ENCODE results near the gene WWP2.
A peak's percentile ranks its signal among the peaks of the same experiment; 100 is the strongest.
"Not testable (repeated sequence)": the region's sequence is repeated elsewhere in the genome, so short reads cannot be mapped to it uniquely, and the experiment has no call there.

The WWP2 gene

DNA sequence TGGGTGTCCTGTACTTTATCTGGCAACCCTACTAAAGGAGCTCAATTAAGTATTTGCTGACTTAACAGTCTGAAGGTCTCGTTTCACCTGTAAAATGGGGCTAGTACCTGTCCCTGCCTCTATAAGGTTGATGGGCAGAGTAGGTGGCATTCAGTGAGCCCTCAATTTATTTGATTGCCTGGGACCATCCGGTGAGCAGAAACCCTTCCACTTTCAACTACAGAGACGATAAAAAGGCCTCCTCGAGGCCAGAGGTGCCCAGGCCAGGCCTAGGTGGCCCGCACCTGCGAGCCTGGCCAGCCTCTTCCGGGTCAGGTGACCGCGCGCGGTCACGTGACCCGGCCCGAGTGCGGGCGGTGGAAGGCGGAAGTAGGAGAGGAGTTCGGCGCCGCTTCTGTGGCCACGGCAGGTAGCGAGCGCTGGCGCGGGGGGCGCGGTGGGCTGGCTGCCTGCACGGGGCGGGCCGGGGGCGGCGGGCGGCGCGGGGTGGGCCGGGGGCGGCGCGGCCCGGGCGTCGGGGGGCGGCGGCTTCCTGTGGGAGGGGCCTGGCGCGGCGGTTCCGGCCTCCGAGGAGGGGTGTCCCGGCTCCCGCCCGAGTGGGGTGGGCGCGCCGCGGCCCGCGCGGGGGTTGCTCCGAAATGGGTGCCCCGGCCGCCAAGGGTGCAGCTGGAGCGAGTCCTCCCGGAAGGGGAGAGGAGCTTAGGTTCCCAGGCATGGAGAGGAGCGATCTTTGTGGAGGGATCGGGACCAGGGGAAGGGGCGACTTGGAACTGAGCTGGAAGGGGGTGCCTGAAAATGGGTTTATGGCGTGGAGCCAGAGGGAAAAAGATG, at the start of gene WWP2:
Gene WWP2, plus strand, starts transcription at position 350 of the 831 bp plus-strand sequence. CDS start 24,679 bp downstream, outside the sequence.
- DNase-seq = peak; percentile 88

DNA sequence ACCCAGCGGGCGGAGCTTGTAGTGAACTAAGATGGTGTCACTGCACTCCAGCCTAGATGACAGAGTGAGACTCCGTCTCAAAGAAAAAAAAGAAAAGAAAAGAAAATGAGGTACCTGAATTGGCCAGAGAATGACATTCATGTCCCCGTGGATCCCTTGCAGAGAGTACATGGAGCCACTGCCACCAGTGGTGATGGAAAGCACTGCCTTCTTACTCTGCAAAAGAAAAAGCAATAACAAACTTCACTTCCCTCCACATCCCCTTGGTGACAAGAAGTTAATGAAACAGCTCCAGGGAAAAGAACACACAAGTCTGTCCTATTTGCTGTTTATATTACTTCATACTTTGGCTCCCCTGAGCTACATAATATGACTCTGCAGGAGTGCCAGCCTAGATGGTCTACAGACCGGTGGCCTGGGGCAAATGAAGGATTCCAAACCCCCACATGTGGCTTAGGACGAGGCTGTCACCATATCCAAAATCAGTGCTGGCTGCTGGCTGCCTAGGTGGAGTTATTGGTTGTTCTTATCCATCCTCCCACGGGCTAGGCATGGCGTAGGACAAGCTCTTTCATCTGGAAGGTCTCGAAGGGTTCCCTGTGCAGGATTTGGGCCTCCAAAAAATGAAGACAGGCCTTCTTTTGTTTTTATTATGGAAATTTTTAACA, 49.1 kb upstream of the WWP2 start:
- no peak for DNase-seq

GRCh38 chr16:69717066-69717465, 45.1 kb upstream of the WWP2 start:
- no peak for DNase-seq

DNA sequence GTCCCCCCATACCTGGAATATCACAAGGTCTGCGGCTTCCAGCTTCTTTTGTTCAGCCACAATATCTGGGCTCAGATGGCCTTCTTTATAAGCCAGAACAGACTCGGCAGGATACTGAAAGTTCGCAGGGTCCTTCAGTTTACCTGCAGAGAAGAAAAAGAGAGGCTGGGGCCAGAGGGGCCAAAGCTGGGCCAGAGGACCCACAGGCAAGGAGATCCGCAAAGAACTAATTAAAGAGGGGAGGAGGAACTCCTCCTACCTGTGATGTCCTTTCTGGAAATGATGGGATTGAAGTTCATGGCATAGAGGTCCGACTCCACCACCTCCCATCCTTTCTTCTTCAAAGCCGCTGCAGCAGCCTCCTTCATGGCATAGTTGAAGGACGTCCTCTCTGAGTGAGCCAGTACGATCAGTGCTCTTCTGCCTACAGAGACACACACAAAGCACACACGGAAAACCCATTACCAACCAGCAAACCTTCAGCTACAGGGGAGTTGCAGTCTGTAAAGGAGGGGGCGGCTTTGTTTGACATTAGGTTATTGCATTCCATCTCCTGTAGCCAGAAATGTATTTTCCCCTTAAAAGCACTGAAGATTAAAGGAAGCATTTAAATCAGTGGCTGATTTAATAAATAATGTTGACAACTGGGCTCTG, 43.9 kb upstream of the WWP2 start:
- DNase-seq = no peak

DNA sequence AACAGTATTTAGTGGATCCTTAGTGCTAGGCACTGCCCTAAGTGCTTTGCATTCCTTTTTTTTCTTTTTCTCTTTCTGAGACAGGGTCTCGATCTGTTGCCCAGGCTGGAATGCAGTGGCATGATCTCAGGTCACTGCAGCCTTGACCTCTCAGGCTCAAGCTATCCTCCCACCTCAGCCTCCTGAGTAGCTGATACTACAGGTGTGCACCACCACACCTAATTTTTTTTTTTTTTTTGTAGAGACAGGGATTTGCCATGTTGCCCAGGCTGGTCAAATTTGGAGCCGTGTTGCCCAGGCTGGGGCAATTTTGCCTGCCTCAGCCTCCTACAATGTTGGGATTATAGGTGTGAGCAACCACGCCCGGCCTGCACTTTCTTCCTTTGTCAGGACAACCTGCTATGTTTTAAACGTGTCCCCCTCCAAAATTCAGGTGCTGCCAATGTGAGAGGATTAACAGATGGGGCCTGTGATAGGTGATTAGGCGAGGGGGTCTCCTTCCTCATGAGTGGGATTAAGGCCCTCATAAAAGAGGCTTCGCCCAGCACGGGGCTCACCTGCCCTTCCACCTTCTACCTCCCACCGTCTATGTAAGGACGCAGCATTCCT, 41.2 kb upstream of the WWP2 start:
- no peak for DNase-seq

DNA sequence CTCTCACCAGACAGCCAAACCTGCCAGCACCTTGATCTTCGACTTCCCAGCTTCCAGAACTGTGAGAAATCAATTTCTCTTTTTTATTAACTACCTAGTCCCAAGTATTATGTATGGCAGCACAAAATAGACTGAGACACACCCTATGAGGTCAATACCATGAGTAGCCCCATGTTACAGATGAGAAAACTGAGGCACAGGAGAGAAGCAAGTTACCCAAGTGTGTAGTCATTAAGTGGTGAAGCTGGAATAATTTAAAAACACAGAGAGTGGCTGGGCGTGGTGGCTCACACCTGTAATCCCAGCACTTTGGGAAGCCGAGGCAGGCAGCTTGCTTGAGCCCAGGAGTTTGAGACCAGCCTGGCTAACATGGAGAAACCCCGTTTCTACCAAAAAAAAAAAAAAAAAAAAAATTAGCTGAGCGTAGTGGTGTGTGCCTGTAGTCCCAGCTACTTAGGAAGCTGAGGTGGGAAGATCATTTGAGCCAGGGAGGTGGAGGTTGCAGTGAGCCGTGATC, 40.6 kb upstream of the WWP2 start:
- no peak for DNase-seq

DNA sequence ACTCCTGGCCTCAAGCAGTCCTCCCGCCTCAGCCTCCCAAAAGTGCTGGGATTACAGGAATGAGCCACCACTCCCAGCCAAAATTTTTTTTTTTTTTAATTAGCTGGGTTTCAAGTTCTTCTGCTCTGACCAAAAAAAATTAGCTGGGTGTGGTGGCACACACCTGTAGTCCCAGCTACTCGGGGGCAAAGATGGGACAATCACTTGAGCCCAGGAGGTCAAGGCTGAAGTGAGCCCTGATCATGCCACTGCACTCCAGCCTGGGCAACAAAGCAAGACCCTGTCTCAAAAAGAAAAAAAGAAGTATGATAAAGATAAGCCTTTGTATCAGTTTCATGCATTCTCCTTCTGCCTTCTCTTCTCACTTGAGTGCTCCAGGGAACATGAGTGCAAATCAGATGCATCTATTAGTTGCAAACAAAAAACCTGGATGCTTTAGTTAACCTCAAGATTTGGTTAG, 37.7 kb upstream of the WWP2 start:
- no peak for DNase-seq

DNA sequence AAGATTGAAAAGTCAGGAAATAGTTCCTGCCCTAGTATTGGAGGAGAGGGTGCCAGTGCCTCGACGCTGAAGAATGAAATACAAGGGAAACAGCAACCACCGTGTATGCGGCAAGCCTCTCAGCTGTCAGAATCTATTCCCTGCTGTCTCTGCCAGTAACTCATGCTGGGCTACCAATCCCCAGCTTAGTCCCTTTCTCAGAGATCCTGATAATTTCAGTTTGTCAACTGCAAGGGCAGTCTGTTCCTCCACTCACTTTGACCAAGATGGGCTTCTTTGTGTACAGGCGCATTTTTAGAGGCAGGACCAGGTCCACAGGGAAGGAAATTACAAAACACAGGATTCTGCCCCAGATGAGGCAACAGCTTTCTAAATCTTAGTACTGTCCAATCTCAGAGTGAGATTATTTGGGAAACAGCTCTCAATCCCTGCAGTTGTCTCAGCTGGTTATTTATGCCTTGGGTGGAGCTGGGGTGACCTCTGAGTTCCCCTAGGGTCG, 37.1 kb upstream of the WWP2 start:
- DNase-seq = no peak

- DNase-seq = no peak
These were observed 36.4 kb upstream of the WWP2 start for GRCh38 chr16:69725480-69726312.

GRCh38 chr16:69726313-69727060, 35.6 kb upstream of the WWP2 start, which contains the start of gene NQO1:
NQO1 (minus strand) TSS chr16:69726560; CDS start chr16:69726439, 121 bp downstream.
- DNase-seq = peak; percentile 94

DNA sequence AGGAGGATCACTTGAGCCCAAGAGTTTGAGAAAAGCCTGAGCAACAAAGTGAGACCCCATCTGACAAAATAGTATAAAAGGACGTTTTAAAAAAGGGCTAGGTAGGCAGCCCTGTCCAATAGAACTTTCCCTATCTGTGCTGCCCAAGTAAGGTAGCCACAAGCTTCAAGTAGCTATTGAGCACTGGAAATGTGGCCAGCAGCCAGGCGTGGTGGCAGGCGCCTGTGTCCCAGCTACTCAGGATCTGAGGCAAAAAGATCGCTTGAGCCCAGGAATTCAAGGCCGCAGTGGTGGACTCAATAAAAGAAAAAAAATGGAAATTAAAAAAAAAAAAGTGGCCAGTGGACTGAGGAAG, 34.2 kb upstream of the WWP2 start:
- DNase-seq = no peak

DNA sequence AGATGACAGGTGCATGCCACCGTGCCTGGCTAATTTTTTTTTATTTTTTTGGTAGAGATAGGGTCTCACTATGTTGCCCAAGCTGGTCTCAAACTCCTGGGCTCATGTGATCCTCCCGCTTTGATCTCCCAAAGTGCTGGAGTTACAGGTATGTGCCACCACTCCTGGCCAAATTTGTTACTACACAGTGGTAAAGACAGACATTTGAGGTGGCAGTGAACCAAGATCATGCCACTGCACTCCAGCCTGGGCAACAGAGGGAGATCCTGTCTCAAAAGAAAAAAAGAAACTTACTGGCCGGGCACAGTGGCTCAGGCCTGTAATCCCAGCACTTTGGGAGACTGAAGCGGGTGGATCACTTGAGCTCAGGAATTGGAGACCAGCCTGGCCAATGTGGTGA, 33.1 kb upstream of the WWP2 start:
- DNase-seq = not testable (repeated sequence)

GRCh38 chr16:69731280-69731679, 30.9 kb upstream of the WWP2 start:
- DNase-seq = not testable (repeated sequence)

GRCh38 chr16:69732101-69732500, 30.0 kb upstream of the WWP2 start:
- no peak for DNase-seq

DNA sequence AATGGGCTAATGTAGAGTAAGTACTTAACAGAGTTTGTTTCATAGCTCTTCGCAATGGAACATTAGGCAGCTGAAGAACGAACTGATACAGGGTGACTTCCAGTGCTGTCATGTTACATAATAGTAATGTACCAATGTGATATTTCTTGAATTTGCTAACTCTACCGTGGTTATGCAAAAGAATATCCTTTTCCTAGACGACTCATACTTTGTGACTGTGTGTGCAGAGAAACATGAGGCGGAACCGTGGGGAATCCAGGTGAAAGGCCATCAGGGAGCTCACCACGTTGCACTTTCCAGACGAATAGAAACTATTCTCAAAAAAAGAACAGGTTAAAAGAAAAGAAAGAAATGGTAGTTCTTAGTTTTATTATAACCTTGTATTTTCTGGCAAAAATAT, 20.6 kb upstream of the WWP2 start:
- DNase-seq = no peak

- DNase-seq = peak; percentile 30
These were observed 19.9 kb upstream of the WWP2 start for GRCh38 chr16:69741951-69742904.

GRCh38 chr16:69744363-69745231, 17.5 kb upstream of the WWP2 start:
- no peak for DNase-seq

GRCh38 chr16:69745232-69745612, 16.9 kb upstream of the WWP2 start:
- DNase-seq = no peak

DNA sequence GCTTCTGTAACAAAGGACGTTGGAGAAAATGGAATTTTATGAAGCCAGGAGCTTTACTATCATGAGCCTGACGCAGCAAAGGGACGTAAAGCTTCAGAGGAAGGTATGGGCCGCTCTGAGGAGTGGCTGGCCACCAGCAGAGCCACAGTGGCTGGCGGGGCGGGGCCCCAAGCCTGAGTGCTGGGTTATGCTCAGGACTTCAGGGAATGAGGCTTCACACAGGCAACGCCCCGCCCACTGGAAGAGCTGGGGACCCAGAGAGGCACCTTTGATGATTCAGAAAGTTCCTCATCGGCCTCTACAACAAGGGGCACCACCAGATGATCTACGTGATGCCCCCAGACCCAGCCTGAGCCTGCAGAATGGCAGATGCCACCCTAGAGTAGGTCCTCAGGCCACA, 16.2 kb upstream of the WWP2 start:
- DNase-seq = no peak

Measured in eye (tissue), 1 donor.